HEK293 (cell line): ENCODE measurements around the gene DLX3.

Experiments used
- CTCF ChIA-PET: fragments of 350-600 bp; formaldehyde crosslinking; extraction: SDS; loops from one replicate; lab custom pipeline; 2021; ENCODE audit warnings: antibody characterized with exemption; lab: Yijun Ruan, JAX
- POLR2A ChIA-PET: fragments of 300-600 bp; formaldehyde crosslinking; extraction: SDS; loops from one replicate; lab custom pipeline; 2020; ENCODE audit warnings: antibody characterized with exemption, inconsistent platforms; lab: Yijun Ruan, JAX
- H3K27ac ChIP-seq: fragments of 200-500 bp; sonication (Bioruptor generic); 2 replicates; pipeline ENCODE4 v1.5.1; 2014; ENCODE audit warnings: low read depth, low read length, control low read depth, inconsistent platforms; ENCODE audit errors: extremely low read depth
- H3K36me3 ChIP-seq, 2 experiments: fragments of 200-500 bp in 1 of 2; sonication (Bioruptor generic) in 1 of 2; 1 replicate in 1 of 2; 2 replicates in 1 of 2; pipeline ENCODE4 v1.5.1; 2014 to 2017; ENCODE audit warnings: inconsistent platforms in 2 of 2, low read length in 2 of 2; ENCODE audit not compliant: control insufficient read depth in 2 of 2, insufficient read depth in 1 of 2
- H3K4me1 ChIP-seq: fragments of 200-500 bp; sonication (Bioruptor generic); 2 replicates; pipeline ENCODE4 v1.5.1; 2014; ENCODE audit warnings: mild to moderate bottlenecking, low read length, inconsistent platforms; ENCODE audit not compliant: control insufficient read depth, insufficient read depth
- H3K4me3 ChIP-seq: 2 replicates; pipeline ENCODE4 v1.5.1; 2011; ENCODE audit warnings: low read depth, mild to moderate bottlenecking, control low read depth, low read length, moderate library complexity
- H3K9me3 ChIP-seq: fragments of 200-500 bp; sonication (Bioruptor generic); 2 replicates; pipeline ENCODE4 v1.5.1; 2014; ENCODE audit warnings: low read depth, low read length, inconsistent platforms; ENCODE audit not compliant: control insufficient read depth, insufficient read depth
- EGR2 ChIP-seq: fragments of 450-650 bp; formaldehyde crosslinking; IDR thresholded peaks from 2 replicates; pipeline ENCODE4 v1.5.1; 2016; ENCODE audit warnings: low read depth, missing biosample characterization, missing genetic modification characterization
- GFI1B ChIP-seq: fragments of 450-650 bp; formaldehyde crosslinking; IDR thresholded peaks from 2 replicates; pipeline ENCODE4 v1.5.1; 2016; ENCODE audit warnings: missing biosample characterization, missing genetic modification characterization
- KLF7 ChIP-seq: fragments of 450-650 bp; formaldehyde crosslinking; IDR thresholded peaks from 2 replicates; pipeline ENCODE4 v1.5.1; 2016; ENCODE audit warnings: missing biosample characterization, missing genetic modification characterization, borderline replicate concordance
- KLF9 ChIP-seq: fragments of 450-650 bp; formaldehyde crosslinking; IDR thresholded peaks from 2 replicates; pipeline ENCODE4 v1.5.1; 2016; ENCODE audit warnings: missing biosample characterization, missing genetic modification characterization, low read depth
- MEIS1 ChIP-seq: sonication (generic); formaldehyde crosslinking; IDR thresholded peaks from 2 replicates; pipeline ENCODE4 v1.8.1; 2022; ENCODE audit warnings: missing genetic modification reagents, mild to moderate bottlenecking, borderline replicate concordance
- TRIM28 ChIP-seq: IDR thresholded peaks from 2 replicates; pipeline ENCODE4 v1.6.1; 2011; ENCODE audit warnings: low read length, control low read depth, borderline replicate concordance
- YY1 ChIP-seq: fragments of 450-650 bp; formaldehyde crosslinking; IDR thresholded peaks from 2 replicates; pipeline ENCODE4 v1.5.1; 2018; ENCODE audit warnings: missing biosample characterization, missing genetic modification characterization
- ZBTB17 ChIP-seq: fragments of 450-650 bp; formaldehyde crosslinking; IDR thresholded peaks from 2 replicates; pipeline ENCODE4 v1.5.1; 2016; ENCODE audit warnings: missing biosample characterization, missing genetic modification characterization
- ZBTB20 ChIP-seq: fragments of 450-650 bp; formaldehyde crosslinking; IDR thresholded peaks from 2 replicates; pipeline ENCODE4 v1.5.1; 2016; ENCODE audit warnings: missing biosample characterization, missing genetic modification characterization
- ZFP69B ChIP-seq: fragments of 450-650 bp; formaldehyde crosslinking; IDR thresholded peaks from 2 replicates; pipeline ENCODE4 v1.5.1; 2016; ENCODE audit warnings: missing biosample characterization, missing genetic modification characterization
- ZNF214 ChIP-seq: fragments of 450-650 bp; formaldehyde crosslinking; IDR thresholded peaks from 2 replicates; pipeline ENCODE4 v1.5.1; 2017; ENCODE audit warnings: missing biosample characterization, mild to moderate bottlenecking, missing genetic modification characterization, borderline replicate concordance
- ZNF266 ChIP-seq: fragments of 450-650 bp; formaldehyde crosslinking; IDR thresholded peaks from 2 replicates; pipeline ENCODE4 v1.5.1; 2016; ENCODE audit warnings: missing biosample characterization, missing genetic modification characterization, low read depth
- ZNF280D ChIP-seq: fragments of 450-650 bp; formaldehyde crosslinking; IDR thresholded peaks from 2 replicates; pipeline ENCODE4 v1.5.1; 2016; ENCODE audit warnings: missing biosample characterization, missing genetic modification characterization
- ZNF423 ChIP-seq: fragments of 450-650 bp; formaldehyde crosslinking; IDR thresholded peaks from 2 replicates; pipeline ENCODE4 v1.5.1; 2016; ENCODE audit warnings: missing biosample characterization, missing genetic modification characterization
- ZNF560 ChIP-seq: fragments of 450-650 bp; formaldehyde crosslinking; IDR thresholded peaks from 2 replicates; pipeline ENCODE4 v1.5.1; 2017; ENCODE audit warnings: missing biosample characterization, missing genetic modification characterization, borderline replicate concordance
- ZNF561 ChIP-seq: fragments of 450-650 bp; IDR thresholded peaks from 2 replicates; pipeline ENCODE4 v1.5.1; 2018; ENCODE audit warnings: missing biosample characterization, missing genetic modification characterization, borderline replicate concordance
- ZNF585B ChIP-seq: fragments of 450-650 bp; formaldehyde crosslinking; IDR thresholded peaks from 2 replicates; pipeline ENCODE4 v1.5.1; 2016; ENCODE audit warnings: missing biosample characterization, missing genetic modification characterization
- TF ChIP-seq, protein P1 (sequence below): fragments of 450-650 bp; formaldehyde crosslinking; IDR thresholded peaks from 2 replicates; pipeline ENCODE4 v1.5.1; 2016; ENCODE audit warnings: missing biosample characterization, missing genetic modification characterization, low read depth
- TF ChIP-seq, protein P2 (sequence below): fragments of 450-650 bp; formaldehyde crosslinking; IDR thresholded peaks from 2 replicates; pipeline ENCODE4 v1.5.1; 2016; ENCODE audit warnings: missing biosample characterization, missing genetic modification characterization
- TF ChIP-seq, protein P3 (sequence below): fragments of 450-650 bp; formaldehyde crosslinking; IDR thresholded peaks from 2 replicates; pipeline ENCODE4 v1.5.1; 2016; ENCODE audit warnings: missing biosample characterization, missing genetic modification characterization
- TF ChIP-seq, protein P4 (sequence below): fragments of 450-650 bp; formaldehyde crosslinking; IDR thresholded peaks from 2 replicates; pipeline ENCODE4 v1.5.1; 2016; ENCODE audit warnings: missing biosample characterization, missing genetic modification characterization

DLX3 gene

DNA sequence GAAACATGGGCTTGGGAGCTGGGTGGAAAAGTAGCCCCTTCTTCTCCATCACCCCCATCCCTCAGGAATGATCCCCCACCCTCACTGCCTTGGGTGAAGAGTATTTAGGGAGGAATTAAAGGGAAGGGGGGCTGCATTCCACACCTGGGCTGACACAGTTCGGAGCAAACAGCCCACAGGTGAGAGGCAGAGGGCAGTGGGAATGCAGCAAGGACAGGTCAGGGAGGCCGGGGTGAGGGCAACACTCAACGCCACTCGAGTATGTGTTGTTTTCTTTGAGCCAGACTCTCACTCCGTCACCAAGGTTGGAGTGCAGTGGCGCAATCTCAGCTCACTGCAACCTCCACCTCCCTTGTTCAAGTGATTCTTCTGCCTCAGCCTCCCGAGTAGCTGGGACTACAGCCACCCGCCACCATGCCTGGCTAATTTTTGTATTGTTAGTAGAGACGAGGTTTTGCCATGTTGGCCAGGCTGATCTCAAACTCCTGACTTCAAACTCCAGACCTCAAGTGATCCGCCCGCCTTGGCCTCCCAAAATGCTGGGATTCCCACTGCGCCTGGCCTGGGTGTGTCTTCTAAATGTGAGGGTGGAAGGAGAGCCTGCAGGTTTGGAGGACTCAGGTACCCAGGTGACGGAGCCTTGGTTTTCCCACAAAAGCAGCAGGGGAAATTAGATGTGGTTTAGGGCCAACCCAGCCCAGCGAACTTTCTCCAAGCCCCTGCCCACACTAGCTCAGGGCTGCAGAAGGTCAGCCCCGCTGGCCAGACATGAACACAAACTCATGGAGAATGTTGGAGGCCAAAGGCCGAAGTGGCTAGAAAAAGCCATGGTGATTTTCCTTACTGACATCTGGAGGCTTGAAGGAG lies 39.7 kb upstream of the DLX3 start (continued):
- no peak for TF ChIP-seq ZBTB17 (tag by site-specific recombination)
- TF ChIP-seq ZNF214: no peak
- no peak for TF ChIP-seq ZNF560
- TF ChIP-seq ZNF280D (tag by site-specific recombination): no peak
- no peak for TF ChIP-seq MEIS1
- TF ChIP-seq, protein P1, sequence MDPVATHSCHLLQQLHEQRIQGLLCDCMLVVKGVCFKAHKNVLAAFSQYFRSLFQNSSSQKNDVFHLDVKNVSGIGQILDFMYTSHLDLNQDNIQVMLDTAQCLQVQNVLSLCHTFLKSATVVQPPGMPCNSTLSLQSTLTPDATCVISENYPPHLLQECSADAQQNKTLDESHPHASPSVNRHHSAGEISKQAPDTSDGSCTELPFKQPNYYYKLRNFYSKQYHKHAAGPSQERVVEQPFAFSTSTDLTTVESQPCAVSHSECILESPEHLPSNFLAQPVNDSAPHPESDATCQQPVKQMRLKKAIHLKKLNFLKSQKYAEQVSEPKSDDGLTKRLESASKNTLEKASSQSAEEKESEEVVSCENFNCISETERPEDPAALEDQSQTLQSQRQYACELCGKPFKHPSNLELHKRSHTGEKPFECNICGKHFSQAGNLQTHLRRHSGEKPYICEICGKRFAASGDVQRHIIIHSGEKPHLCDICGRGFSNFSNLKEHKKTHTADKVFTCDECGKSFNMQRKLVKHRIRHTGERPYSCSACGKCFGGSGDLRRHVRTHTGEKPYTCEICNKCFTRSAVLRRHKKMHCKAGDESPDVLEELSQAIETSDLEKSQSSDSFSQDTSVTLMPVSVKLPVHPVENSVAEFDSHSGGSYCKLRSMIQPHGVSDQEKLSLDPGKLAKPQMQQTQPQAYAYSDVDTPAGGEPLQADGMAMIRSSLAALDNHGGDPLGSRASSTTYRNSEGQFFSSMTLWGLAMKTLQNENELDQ: no peak
- TF ChIP-seq, protein P2, sequence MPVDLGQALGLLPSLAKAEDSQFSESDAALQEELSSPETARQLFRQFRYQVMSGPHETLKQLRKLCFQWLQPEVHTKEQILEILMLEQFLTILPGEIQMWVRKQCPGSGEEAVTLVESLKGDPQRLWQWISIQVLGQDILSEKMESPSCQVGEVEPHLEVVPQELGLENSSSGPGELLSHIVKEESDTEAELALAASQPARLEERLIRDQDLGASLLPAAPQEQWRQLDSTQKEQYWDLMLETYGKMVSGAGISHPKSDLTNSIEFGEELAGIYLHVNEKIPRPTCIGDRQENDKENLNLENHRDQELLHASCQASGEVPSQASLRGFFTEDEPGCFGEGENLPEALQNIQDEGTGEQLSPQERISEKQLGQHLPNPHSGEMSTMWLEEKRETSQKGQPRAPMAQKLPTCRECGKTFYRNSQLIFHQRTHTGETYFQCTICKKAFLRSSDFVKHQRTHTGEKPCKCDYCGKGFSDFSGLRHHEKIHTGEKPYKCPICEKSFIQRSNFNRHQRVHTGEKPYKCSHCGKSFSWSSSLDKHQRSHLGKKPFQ (tag by site-specific recombination): no peak

DNA sequence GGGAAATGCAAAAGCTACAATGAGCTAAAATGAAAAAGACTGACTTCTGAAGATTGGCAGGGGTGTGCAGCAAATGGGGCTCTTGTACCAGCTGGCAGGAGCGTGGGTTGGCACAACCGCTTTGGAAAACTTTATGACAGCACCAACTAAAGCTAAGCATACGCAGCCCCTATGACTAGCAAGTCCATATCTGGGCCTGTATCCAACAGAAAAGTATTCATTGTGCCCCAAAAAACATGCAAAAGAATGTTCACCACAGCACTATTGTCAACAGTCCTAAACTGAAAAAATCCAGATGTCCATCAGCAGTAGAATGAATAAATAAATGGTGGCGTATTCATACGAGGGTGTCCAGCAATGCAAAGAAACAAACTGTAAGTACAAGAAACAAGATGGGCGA lies 38.3 kb upstream of the DLX3 start:
- Histone ChIP-seq H3K4me1 (no peaks in the 10 kb centered on the region), H3K9me3 (no peaks in the 10 kb centered on the region), H3K4me3 (no peak overlapping the region), H3K27ac (no peak overlapping the region), H3K36me3 (no peaks in the 10 kb centered on the region)
- TF ChIP-seq EGR2 (tag by site-specific recombination): no peak
- ChIA-PET POLR2A (no interaction called here), CTCF (interaction anchor here (0.6 to 8.9 kb wide), 6 partner anchors 12 to 61 kb away, joined by 3 to 171 read pairs (median 3); partner anchors contain the start of gene ITGA3)

DNA sequence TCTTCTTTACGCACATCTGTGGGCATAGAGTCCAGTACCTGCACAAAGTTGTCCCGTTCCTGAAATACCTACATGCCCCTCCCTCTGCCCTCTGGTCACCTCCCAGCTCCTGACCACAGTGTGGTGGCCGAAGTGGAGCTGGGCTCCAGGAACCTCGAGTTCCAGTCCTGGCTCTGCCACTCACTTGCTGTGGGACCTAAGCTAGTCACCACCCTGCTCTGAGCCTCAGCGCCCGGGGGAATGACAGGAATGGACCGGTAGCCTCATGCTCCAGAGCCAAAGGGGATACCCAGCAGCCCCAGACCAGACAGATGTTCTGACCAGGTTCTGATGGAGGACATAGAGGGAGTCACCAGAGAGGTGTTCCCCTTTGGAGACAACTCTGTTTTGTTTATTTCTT lies 34.2 kb upstream of the DLX3 start:
- no peak overlapping the region for H3K4me3 ChIP-seq
- ChIA-PET CTCF (interaction anchor here (0.7 to 8.9 kb wide), 5 partner anchors 27 to 63 kb away, joined by 3 to 171 read pairs (median 74); partner anchors contain the start of genes ITGA3 and PDK2), POLR2A (no interaction called here)
- H3K27ac ChIP-seq: no peak overlapping the region
- H3K4me1 ChIP-seq: no peaks in the 10 kb centered on the region
- H3K36me3 ChIP-seq: no peaks in the 10 kb centered on the region
- no peaks in the 10 kb centered on the region for H3K9me3 ChIP-seq
- TF ChIP-seq ZNF266 (no peak), KLF9 (tag by site-specific recombination) (no peak), ZNF585B (tag by site-specific recombination) (no peak), TRIM28 (no peak), ZNF561 (tag by site-specific recombination) (no peak), ZBTB20 (tag by site-specific recombination) (no peak), EGR2 (tag by site-specific recombination) (no peak), KLF7 (tag by site-specific recombination) (no peak), ZNF423 (tag by site-specific recombination) (no peak), YY1 (no peak), ZFP69B (tag by site-specific recombination) (no peak), GFI1B (tag by site-specific recombination) (no peak)
- TF ChIP-seq, protein P3, sequence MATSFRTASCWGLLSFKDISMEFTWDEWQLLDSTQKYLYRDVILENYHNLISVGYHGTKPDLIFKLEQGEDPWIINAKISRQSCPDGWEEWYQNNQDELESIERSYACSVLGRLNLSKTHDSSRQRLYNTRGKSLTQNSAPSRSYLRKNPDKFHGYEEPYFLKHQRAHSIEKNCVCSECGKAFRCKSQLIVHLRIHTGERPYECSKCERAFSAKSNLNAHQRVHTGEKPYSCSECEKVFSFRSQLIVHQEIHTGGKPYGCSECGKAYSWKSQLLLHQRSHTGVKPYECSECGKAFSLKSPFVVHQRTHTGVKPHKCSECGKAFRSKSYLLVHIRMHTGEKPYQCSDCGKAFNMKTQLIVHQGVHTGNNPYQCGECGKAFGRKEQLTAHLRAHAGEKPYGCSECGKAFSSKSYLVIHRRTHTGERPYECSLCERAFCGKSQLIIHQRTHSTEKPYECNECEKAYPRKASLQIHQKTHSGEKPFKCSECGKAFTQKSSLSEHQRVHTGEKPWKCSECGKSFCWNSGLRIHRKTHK (tag by site-specific recombination): no peak
- TF ChIP-seq, protein P4, sequence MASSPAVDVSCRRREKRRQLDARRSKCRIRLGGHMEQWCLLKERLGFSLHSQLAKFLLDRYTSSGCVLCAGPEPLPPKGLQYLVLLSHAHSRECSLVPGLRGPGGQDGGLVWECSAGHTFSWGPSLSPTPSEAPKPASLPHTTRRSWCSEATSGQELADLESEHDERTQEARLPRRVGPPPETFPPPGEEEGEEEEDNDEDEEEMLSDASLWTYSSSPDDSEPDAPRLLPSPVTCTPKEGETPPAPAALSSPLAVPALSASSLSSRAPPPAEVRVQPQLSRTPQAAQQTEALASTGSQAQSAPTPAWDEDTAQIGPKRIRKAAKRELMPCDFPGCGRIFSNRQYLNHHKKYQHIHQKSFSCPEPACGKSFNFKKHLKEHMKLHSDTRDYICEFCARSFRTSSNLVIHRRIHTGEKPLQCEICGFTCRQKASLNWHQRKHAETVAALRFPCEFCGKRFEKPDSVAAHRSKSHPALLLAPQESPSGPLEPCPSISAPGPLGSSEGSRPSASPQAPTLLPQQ: no peak
